ENCODE measurements around the gene CDC42BPA.

DNA sequence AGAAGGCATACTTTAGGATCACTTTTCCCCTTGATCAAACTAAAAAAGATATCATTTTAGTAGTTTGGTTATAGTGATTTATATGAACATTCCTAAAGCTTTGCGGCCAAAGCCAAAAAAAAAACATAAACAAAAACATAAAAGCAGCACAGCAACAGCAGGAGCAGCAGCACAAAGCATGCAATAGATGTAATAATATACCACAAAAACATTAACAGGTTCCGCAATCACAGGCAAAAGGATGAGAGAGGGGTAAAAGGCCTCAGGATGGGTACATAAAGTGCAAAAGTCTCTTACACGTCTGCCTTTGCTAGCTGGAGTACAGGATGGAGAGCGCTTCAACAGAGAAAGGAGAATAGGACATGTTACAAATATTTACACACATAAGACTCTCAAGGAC lies 259.2 kb downstream of the CDC42BPA start:
- TF ChIP-seq, protein P1, sequence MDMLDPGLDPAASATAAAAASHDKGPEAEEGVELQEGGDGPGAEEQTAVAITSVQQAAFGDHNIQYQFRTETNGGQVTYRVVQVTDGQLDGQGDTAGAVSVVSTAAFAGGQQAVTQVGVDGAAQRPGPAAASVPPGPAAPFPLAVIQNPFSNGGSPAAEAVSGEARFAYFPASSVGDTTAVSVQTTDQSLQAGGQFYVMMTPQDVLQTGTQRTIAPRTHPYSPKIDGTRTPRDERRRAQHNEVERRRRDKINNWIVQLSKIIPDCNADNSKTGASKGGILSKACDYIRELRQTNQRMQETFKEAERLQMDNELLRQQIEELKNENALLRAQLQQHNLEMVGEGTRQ (CRISPR knock-in tag; IDR thresholded peaks at IDR 0.05) = no peak
- TF ChIP-seq MYBL2 (CRISPR knock-in tag; IDR thresholded peaks at IDR 0.05) = no peak
- TF ChIP-seq, protein P2, sequence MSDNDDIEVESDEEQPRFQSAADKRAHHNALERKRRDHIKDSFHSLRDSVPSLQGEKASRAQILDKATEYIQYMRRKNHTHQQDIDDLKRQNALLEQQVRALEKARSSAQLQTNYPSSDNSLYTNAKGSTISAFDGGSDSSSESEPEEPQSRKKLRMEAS (CRISPR knock-in tag; IDR thresholded peaks at IDR 0.05) = no peak
- TF ChIP-seq, protein P3, sequence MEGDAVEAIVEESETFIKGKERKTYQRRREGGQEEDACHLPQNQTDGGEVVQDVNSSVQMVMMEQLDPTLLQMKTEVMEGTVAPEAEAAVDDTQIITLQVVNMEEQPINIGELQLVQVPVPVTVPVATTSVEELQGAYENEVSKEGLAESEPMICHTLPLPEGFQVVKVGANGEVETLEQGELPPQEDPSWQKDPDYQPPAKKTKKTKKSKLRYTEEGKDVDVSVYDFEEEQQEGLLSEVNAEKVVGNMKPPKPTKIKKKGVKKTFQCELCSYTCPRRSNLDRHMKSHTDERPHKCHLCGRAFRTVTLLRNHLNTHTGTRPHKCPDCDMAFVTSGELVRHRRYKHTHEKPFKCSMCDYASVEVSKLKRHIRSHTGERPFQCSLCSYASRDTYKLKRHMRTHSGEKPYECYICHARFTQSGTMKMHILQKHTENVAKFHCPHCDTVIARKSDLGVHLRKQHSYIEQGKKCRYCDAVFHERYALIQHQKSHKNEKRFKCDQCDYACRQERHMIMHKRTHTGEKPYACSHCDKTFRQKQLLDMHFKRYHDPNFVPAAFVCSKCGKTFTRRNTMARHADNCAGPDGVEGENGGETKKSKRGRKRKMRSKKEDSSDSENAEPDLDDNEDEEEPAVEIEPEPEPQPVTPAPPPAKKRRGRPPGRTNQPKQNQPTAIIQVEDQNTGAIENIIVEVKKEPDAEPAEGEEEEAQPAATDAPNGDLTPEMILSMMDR (IDR thresholded peaks at IDR 0.05) = no peak
